NCI-H2107 treated with DMSO at 0.1 percent for 48 hours (cell line): Measurements from ENCODE around the gene TENM3.
"Not testable (repeated sequence)": the region's sequence is repeated elsewhere in the genome, so short reads cannot be mapped to it uniquely, and the experiment has no call there.

Experiments
- DNase-seq: peaks from one replicate; lab custom pipeline; 2025; ENCODE audit not compliant: unreplicated experiment; lab: John Stamatoyannopoulos, UW

Gene TENM3

DNA sequence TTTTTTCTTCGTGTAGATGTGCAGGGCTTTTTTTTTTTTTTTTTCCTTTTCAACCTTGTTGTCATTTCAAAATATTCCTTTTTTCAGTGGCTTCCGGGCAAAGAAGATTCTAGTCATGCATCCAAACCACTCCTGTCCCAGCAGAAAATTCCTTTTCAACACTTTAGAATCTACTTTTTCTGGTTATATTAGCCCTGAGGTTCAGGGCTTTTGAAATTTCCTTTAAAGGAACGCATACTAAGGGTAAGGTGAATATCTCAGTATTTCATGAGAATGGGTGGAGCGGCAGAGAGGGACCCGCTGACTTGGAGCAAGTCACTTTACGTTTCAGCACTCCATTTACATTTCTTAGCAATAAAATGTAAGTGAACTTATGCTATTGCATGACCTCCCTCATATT, 15.6 kb upstream of the TENM3 start:
- DNase-seq, result no peak

DNA sequence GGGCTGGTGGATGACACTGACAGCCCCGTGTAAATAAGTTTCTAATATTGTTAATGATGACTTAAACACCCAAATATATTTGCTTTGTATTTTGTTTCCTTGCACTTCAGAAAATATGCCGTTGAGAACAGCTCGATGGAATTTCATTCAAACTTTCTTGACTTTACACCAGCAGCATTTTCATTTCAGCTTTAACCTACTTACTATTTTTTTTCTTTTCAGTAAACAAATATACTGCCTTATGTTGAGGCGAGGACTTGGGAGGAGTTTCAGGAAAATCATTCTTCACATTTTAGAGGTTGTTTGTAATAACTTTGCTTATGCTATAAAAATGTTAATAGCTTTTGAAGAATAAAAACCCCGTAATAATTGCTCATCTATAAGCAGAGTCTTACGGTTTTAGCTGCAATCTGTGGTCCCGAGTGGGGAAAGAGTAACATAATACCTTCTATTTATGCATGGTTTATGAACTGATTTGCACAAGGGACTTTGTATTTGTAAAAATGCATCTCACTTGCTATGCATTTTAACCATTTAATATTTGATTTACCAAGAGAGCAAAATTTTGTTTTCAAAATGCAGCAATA, 14.1 kb upstream of the TENM3 start:
- no peak for DNase-seq

DNA sequence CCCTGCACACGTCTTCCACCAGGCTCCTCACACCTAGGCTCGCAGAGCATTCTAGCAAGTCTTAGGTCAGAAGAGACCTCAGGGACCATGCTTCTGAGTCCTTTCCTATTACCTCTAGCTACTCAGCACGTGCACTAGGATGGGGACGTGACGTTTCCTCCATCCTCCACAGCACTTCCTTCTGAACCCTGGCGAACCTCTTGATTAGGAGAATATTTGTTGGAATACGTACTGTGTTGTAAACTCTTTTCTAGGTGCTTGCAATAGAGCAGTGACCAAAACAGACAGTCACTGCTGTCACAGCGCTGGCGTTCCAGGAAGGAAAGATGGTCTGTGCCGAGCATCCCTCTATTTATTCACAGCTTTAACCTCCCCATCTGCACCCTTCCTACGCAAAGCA, 12.9 kb upstream of the TENM3 start:
- no peak for DNase-seq

DNA sequence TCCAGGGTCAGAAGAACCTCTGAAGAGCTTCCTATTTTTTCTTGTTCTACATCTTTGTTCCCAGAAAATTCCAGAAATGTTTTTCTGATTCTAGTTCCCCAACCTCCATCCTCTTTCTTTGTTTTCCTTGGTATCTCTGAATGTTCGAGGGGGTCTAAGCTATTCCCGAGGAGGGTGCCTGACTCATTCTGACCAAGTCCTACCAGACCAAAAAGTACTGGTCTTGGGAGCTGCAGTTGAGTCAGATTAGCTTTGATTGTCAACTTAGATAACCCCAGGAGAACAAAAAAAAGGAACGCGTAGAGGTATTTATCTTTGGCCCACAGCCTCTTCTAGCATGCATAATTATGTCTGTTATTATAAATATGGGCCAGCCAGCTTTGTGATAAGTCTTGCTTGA, 12.1 kb upstream of the TENM3 start:
- DNase-seq, result no peak

DNA sequence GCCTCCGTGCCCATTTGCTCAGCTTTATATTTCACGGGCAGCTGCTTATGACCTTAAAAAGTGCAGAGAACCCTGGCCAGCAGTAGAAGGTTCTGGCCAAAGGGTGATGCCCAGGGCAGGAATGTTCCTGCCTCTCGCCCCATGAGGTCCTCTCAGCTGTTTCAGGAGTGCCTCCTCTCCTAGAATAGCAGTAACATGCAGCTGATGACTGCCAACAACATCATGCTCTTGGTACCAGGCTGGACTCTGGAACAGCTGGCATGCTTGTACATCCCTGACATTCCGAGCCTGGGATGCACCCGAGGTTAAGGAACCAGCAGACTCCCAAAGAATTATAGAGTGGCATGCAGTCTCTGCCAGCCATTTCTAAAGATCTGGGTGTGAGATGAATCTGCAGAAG, 11.7 kb upstream of the TENM3 start:
- no peak for DNase-seq

DNA sequence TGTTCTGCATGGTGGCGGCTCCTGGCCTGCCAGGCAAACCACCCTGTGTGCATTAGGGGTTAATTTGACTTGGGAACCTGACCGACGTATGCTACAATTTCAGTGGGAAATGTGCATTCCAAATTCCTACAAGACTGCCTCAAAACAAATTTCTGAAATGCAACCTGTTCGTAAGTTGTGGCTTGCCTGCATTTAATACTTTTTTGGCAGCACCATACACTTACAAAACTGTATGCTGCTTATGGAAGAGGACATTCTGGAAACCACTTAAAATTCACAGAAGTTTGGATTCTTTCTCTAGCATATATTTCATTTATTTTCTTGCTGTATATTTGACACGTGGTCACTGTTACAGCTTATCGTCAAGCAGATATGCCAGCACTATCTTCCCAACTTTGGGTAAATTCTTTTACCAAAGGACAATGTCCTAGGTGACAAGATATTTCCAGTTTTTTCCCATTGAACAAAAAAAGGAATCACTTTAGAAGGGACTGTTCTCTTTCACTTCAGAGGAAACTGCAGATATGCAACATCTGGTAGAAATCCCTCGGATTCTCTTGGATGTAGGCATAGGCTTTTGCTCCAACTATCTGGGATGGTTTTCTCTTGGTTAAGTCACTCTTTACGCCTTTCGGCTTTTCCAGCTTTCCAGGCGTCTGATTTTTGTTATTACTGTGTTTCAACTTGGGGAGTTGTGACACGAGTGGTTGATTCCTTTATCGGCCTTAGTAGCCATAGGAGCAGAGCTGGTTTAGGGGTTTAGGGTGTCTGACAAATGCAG, 9.7 kb upstream of the TENM3 start:
- DNase-seq, result no peak

DNA sequence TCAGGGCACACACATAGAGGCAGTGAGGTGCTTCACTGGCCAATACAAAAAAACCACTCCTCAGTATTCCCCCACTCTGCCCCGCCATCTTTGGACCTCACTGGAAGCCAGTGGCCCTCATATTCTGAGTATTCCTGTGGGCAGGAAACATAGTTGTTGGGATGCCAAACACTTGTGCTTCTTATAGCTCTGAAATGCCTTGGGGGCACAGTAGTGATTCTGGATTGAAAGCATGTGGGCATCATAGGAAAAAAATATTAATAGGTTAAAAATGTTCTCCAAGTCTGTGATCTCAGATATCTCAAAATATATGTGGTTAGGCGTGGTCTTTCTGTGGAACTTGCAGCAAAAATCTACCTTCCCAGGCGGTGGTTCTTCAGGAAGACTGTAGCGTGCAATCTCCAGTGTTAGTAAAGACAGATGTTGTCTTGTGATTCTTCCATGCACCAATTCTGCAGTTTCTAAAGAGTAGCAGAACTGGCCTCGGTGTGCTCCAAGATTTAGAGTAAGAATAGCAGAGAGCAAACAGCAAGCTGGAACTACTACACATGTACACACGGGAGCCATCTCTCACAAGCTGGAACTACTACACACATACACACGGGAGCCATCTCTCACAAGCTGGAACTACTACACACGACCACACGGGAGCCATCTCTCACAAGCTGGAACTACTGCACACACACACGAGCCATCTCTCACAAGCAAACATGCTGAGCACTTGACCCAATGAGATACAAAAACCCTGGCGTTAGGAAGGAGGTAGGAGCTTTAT, 8.0 kb upstream of the TENM3 start:
- no peak for DNase-seq

DNA sequence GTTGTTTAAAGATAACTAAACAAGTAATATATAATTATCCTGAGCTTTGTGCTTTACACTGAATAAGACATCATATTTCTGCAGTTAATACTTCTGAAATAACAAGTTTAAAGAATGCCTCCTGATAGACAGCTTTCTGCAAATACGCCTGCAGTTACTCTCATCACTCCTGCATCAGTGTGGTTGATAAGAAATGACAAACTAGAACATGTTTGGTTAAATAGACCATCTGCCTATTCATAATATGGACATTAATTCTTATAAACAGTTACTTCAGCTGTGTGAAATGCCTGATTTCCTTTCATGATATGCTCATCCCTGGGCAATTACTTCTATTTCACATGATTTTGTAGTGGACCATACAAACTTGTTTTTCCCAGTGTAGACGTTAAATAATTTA, 7.0 kb upstream of the TENM3 start:
- DNase-seq, result no peak

DNA sequence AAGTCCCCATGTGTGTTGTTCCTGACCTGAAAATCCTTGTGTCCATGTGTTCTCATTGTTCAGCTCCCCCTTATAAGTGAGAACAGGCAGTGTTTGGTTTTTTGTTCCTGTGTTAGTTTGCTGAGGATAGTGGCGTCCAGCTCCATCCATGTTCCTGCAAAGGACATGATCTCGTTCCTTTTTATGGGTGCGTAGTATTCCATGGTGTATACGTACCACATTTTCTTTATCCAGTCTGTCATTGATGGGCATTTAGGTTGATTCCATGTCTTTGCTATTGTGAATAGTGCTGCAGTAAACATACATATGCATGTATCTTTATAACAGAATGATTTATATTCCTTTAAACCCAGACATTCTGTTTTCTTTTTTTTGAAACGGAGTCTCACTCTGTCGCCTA, 6.2 kb upstream of the TENM3 start:
- not testable (repeated sequence) for DNase-seq

DNA sequence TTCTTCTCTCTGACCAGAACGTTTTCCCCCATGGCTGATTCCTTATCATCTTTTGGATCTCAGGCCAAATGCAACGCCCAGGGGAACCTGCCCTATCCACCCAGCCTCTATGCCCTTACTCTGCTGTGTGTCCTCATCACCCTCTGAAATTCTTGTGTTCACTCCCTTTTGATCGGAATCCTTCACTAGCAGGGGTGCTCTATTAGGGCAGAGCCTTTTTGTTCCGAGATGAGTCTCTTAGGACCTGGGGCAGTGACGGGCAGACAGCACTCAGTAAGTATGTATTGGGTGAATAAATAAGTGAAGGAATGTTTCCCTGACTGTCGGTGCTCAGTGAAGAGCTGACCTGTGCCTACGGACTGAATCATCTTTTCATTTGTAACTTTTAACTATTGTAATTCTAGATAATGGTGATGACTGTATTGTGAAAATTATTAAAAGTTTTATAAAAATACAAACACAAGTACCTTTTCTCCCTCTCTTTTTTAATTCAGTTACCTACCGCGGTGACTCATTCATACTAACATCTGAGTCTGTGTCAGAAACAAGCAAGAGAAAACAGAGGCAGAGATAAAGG, 4.8 kb upstream of the TENM3 start:
- no peak for DNase-seq

DNA sequence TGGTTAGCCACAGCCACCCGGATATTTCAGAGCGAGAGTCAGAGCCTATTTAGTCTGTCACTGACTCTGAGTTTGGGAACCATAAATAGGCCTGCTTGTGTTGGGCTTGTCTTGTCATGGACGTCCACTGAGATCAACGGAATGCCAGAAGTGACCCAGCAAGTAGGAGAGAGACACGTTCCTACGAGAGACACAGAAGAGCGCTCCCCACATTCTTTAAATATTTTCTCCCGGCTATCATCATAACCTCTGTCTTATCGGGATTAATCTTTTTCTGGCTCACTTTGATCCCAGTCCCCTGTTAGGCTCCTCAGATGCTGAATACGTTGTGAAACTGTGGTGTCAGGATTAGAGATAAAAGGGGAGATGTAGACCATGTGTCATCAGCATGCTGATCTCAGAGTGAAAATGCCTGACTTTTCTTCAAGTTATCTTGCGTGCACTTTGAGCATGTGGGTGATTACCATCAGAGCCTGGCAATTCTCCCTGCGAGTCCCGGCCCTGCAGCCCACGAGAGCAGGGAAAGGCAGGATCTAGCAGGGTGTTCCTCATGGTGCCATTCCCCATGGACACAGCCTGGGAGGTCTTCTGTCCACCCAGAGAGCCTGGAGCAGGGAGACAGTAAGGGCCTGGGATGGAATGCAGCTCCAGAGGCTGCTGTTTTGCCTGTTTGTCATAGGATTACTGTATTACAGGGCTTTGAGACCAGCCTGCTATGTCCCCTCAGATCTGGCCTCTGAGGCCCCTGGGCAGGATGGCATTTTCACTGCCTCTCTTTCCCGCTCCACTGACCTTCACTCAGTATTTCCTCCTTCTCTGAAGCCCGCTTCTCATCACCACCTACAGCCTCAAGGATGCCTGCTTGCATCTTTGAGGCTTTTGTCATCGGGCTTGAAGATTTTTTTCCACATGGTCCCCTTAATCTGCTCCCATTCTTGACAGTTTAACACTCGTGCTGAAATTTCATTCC, 2.8 kb upstream of the TENM3 start:
- no peak for DNase-seq

DNA sequence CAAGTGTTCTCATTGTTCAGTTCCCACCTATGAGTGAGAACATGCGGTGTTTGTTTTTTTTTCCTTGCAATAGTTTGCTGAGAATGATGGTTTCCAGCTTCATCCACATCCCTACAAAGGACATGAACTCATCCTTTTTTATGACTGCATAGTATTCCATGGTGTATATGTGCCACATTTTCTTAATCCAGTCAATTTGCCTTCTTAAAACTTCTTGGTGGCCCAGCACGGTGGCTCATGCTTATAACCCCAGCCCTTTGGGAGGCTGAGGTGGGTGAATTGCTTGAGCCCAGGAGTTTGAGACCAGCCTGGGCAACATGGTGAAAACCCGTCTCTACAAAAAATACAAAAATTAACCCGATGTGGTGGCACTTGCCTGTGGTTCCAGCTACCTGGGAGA, 942 bp upstream of the TENM3 start:
- DNase-seq, result not testable (repeated sequence)

DNA sequence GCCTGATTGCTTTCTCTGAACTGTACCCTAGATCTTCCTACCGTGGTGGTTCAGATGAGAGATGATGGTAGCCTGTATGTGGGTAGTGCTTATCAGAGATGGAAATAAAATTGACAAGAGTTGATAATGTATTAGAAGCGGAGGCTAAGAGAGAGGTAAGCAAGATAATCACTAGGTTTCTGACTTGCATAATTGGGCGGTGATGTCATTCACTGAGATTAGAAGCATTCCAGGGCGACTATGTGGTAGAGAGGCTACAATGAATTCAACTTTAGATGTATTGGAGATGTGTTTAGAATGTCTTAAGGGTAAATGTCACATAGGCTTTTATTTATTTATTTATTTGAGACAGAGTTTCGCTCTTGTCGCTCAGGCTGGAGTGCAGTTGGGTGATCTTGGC, 415 bp upstream of the TENM3 start:
- no peak for DNase-seq

DNA sequence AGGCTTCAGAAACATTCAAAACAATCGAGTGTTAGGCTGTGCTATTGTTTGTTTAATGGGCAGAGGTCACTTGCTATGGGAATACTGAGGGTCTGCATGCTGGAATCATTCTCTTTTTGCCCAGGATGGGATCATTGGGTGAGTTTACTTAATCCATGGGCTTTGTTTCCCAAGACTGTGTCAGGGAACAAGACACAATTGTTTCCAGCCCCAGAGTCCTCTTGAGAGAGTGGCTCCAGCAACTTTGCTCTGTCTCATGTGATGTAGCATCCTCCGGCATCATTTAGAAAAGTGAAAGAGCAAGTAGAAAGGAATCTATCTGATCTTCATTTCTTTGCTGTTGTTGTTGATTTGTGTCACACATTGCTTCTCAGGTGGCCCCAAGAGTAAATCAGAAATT, 1.8 kb downstream of the TENM3 start:
- no peak for DNase-seq

DNA sequence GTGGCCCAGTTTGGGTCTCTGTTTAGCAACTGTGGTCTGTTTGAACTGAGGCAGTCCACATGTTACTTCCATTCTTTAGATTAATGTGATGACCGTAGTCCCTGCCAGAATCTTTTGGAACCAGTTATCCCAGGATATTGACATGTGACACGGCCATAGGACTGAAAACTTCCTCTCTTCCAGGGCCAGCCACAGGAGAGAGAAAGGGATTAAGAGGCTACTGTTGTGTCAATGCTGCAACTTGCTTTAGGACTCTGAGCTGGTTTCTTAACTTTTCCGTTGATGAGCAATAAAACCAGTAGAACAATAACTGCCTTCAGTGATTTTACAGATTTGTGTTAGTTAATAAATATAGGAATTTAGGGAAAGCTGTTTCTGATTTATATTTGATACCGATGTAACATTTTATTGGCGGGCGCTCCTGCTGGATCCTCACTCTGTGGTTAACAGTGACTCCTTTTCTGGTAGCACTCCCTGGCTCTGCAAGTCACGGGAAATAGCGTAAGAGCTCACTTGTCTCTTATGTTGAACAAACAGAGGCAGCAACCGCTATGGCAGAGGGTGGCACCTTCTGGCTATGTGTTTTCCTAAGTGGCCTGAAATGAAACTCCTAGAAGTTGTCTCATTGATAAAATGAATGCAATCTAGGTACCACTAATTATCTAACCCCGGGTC, 2.5 kb downstream of the TENM3 start:
- no peak for DNase-seq

DNA sequence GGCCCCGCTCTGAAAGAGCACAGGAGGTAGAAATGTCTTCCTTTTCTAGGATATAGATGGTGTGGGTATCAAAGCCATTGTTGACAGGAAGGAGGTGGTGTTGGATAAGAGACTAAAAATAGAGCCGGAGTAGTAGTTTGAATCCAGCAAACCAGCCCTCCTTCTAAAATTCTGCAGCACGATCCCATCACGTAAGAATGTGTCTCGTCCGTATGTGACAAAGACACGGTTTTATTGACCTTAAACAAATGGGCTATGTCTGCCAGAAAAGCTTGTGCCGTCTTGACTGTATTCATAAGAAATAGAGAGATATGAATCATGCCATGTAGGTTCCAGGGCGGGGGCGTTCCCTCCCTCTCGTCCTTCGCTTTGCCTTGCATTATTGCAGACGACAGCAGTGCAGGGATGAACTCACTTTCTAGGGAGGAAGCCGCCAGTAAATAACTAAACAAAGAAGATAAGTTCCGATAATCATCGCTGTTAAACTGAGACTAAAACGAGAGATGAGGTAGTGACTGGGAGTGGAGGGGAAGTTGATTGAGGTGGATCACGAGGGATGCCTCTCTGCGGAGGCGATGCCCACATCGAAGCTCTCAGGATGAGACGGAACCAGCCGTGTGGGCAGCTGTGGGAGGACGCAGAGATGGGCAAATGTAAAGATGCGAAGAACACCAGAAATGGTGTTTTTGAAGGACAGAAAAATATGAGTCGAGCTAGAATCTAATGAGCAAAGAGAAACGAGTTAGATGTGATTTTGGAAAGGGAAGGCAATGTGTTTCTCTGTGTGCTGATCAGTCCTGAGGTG, 3.4 kb downstream of the TENM3 start:
- no peak for DNase-seq

DNA sequence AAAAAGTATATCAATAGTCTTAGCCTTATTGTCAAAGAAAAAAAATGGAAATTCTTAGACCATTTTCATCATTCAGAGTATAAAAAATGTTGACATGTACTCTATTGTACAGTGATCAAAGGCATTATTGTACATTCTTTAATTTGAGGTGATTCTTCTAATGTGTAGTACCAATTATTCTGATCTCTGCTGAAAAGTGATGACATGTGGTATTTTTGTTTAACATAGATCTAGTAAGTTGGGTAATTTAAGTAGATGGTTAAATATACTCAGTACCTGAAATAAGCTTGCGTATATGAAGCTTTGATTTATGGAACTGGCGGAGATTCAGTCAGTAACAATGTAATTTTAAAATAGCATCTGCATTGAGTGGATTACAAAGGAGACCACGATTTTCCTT, 5.1 kb downstream of the TENM3 start:
- DNase-seq, result no peak

DNA sequence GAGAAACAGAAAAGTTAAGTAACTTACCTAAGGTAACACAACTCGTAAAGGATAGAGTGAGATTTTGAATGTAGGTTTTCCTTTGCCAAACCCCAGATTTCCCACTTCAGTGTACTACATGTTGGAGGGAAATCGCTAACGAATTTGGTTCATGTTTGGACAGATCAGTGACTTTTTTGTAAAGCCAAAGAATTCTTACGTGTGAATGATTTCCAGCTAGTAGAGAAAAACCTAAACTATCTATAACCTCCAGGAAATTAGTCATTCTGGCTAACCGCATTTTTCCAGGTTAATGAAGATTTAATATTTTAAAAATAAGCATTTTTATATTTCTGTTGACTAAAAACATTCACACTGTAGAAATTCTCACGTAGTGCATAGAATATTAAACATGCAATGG, 7.2 kb downstream of the TENM3 start:
- DNase-seq, result no peak

DNA sequence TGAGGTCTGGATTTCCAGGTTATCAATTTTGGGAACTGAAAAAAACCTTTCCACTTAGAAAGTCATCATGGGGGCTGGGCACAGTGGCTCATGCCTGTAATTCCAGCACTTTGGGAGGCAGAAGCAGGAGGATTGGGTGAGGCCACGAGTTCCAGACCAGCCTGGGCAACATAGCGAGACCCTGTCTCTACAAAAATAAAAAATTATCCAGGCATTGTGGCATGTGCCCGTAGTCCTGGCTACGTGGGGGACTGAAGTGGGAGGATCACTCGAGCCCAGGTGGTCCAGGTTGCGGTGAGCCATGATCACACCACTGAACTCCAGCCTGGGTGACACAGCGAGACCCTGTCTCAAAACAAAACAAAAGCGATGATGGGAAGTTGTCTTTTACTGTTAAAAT, 7.9 kb downstream of the TENM3 start:
- no peak for DNase-seq
